ELF-1 (cell line): ENCODE results near the gene NOL4.

Experiments used
- DNase-seq: peaks from one replicate; pipeline ENCODE4 v3.0.0-alpha.2; 2016; ENCODE audit warnings: low read depth, low spot score

Gene NOL4

GRCh38 chr18:34196256-34196655, 28.5 kb downstream of the NOL4 start:
- no peak for DNase-seq

GRCh38 chr18:34194239-34194638, 30.5 kb downstream of the NOL4 start:
- no peak for DNase-seq

- DNase-seq, result no peak
Observed at GRCh38 chr18:34189656-34190435, 34.9 kb downstream of the NOL4 start.
